H1 (cell line): ENCODE data around the gene RAB14. TPM values are rescaled to one million over a fixed set of nuclear protein-coding genes. Genes with fewer than 3 reads are reported as not detected.

Source experiments
- CTCF ChIA-PET: fragments of 300-600 bp; sonication (Branson Sonifier 250); formaldehyde crosslinking; loops from one replicate; lab custom pipeline; 2021; ENCODE audit not compliant: partially characterized antibody; lab: Charles Lee
- POLR2A ChIA-PET: fragments of 300-600 bp; sonication (Branson Sonifier 250); formaldehyde crosslinking; loops from one replicate; lab custom pipeline; 2021; ENCODE audit warnings: inconsistent platforms; ENCODE audit not compliant: partially characterized antibody; lab: Charles Lee
- DNase-seq, 2 experiments: peaks; one replicate each; pipeline versions ENCODE4 v3.0.0 to v3.0.0-alpha.2; 2010 to 2022; ENCODE audit warnings: low spot score in 2 of 2, low read depth in 1 of 2, mixed read lengths in 1 of 2
- FAIRE-seq: peaks from 2 replicates; lab custom pipeline; 2011; peaks lifted over from hg19 to GRCh38; lab: Jason Lieb, UNC
- H2AFZ ChIP-seq: 2 replicates; pipeline ENCODE4 v1.8.1; 2012; ENCODE audit warnings: low read length, inconsistent platforms
- H2AK5ac ChIP-seq: 2 replicates; pipeline ENCODE4 v1.6.1; 2013; ENCODE audit warnings: low read depth, low read length
- H2BK120ac ChIP-seq: replicated peaks from 2 replicates; pipeline ENCODE3; 2013; ENCODE audit warnings: low read depth, low read length, inconsistent platforms
- H2BK12ac ChIP-seq: 2 replicates; pipeline ENCODE4 v1.6.1; 2013; ENCODE audit warnings: low read depth, low read length
- H2BK15ac ChIP-seq: 2 replicates; pipeline ENCODE4 v1.6.1; 2013; ENCODE audit warnings: low read length
- H2BK20ac ChIP-seq: 2 replicates; pipeline ENCODE4 v1.6.1; 2013; ENCODE audit warnings: low read length
- H2BK5ac ChIP-seq: 2 replicates; pipeline ENCODE4 v1.6.1; 2013; ENCODE audit warnings: low read depth, low read length
- H3K14ac ChIP-seq: 2 replicates; pipeline ENCODE4 v1.6.1; 2013; ENCODE audit warnings: inconsistent platforms; ENCODE audit not compliant: insufficient read length
- H3K18ac ChIP-seq: 2 replicates; pipeline ENCODE4 v1.6.1; 2013; ENCODE audit warnings: low read length; ENCODE audit errors: extremely low read depth
- H3K23ac ChIP-seq: 2 replicates; pipeline ENCODE4 v1.6.1; 2013; ENCODE audit warnings: inconsistent platforms; ENCODE audit not compliant: insufficient read length
- H3K23me2 ChIP-seq: 2 replicates; pipeline ENCODE4 v1.6.1; 2013; ENCODE audit warnings: low read depth, low read length
- H3K27ac ChIP-seq: 2 replicates; pipeline ENCODE4 v1.6.1; 2011; ENCODE audit warnings: low read depth, low read length, inconsistent platforms
- H3K27me3 ChIP-seq, 4 experiments: replicated peaks in 1 of 4; 1 replicate in 1 of 4; 2 replicates in 3 of 4; pipeline versions ENCODE4 v1.6.1 to v1.8.1; 2011 to 2013; ENCODE audit warnings: low read length in 3 of 4, mild to moderate bottlenecking in 3 of 4, inconsistent platforms in 2 of 4, mixed read lengths in 2 of 4, moderate library complexity in 1 of 4; ENCODE audit not compliant: control insufficient read depth in 3 of 4, insufficient read depth in 3 of 4; ENCODE audit errors: extremely low read depth in 1 of 4
- H3K36me3 ChIP-seq, 4 experiments: 2 replicates each; pipeline versions ENCODE4 v1.6.1 to v1.8.1; 2011 to 2013; ENCODE audit warnings: mild to moderate bottlenecking in 4 of 4, low read length in 3 of 4, moderate library complexity in 2 of 4, control low read depth in 1 of 4, inconsistent platforms in 1 of 4; ENCODE audit not compliant: insufficient read depth in 4 of 4, control insufficient read depth in 2 of 4
- H3K4ac ChIP-seq: replicated peaks from 2 replicates; pipeline ENCODE3; 2013; ENCODE audit warnings: low read length, low read depth, mixed read lengths, inconsistent platforms; ENCODE audit not compliant: insufficient read length
- H3K4me1 ChIP-seq, 4 experiments: replicated peaks in 1 of 4; 1 replicate in 1 of 4; 2 replicates in 3 of 4; pipeline versions ENCODE4 v1.6.1 to v1.8.1; 2011 to 2013; ENCODE audit warnings: low read length in 3 of 4, inconsistent platforms in 2 of 4, mixed read lengths in 1 of 4; ENCODE audit not compliant: insufficient read depth in 4 of 4, control insufficient read depth in 3 of 4
- H3K4me2 ChIP-seq, 2 experiments: 2 replicates each; pipeline versions ENCODE4 v1.6.1 to v1.8.1; 2011 to 2013; ENCODE audit warnings: low read depth in 2 of 2, low read length in 2 of 2, control low read depth in 1 of 2, inconsistent platforms in 1 of 2, mild to moderate bottlenecking in 1 of 2; ENCODE audit not compliant: insufficient read depth in 1 of 2
- H3K4me3 ChIP-seq, 4 experiments: fragments of 200-600, 300-600 bp in 1 of 4; sonication (generic), shearing (Covaris generic), sonication (Bioruptor Twin) in 1 of 4; 2 replicates each; pipeline versions ENCODE4 v1.5.1 to v1.8.1; 2011 to 2016; ENCODE audit warnings: low read length in 4 of 4, low read depth in 3 of 4, control low read depth in 2 of 4, inconsistent platforms in 2 of 4, mild to moderate bottlenecking in 2 of 4, mixed read lengths in 1 of 4, moderate library complexity in 1 of 4; ENCODE audit not compliant: insufficient read depth in 2 of 4; ENCODE audit errors: extremely low read depth in 1 of 4
- H3K56ac ChIP-seq: replicated peaks from 2 replicates; pipeline ENCODE3; 2013; ENCODE audit warnings: low read depth, mild to moderate bottlenecking, mixed read lengths, low read length, inconsistent platforms; ENCODE audit not compliant: insufficient read length
- H3K79me1 ChIP-seq: 2 replicates; pipeline ENCODE4 v1.6.1; 2013; ENCODE audit warnings: low read depth, low read length, control low read depth
- H3K79me2 ChIP-seq, 2 experiments: 2 replicates each; pipeline versions ENCODE4 v1.6.1 to v1.8.1; 2012 to 2013; ENCODE audit warnings: low read length in 2 of 2, mild to moderate bottlenecking in 2 of 2, inconsistent platforms in 1 of 2; ENCODE audit not compliant: insufficient read depth in 2 of 2, control insufficient read depth in 1 of 2
- H3K9ac ChIP-seq, 4 experiments: replicated peaks in 1 of 4; 1 replicate in 1 of 4; 2 replicates in 3 of 4; pipeline versions ENCODE4 v1.6.1 to v1.8.1; 2011 to 2013; ENCODE audit warnings: low read depth in 3 of 4, low read length in 3 of 4, control low read depth in 2 of 4, mild to moderate bottlenecking in 2 of 4, moderate library complexity in 2 of 4, inconsistent platforms in 1 of 4; ENCODE audit errors: extremely low read depth in 1 of 4
- H3K9me3 ChIP-seq, 2 experiments: 2 replicates each; pipeline versions ENCODE4 v1.6.1 to v1.8.1; 2012 to 2013; ENCODE audit warnings: mild to moderate bottlenecking in 2 of 2, moderate library complexity in 2 of 2, control low read depth in 1 of 2, inconsistent platforms in 1 of 2, low read depth in 1 of 2, low read length in 1 of 2, mixed read lengths in 1 of 2; ENCODE audit not compliant: insufficient read depth in 2 of 2
- H4K20me1 ChIP-seq, 2 experiments: replicated peaks in 1 of 2; 2 replicates each; pipeline versions ENCODE3 to v1.8.1; 2011 to 2013; ENCODE audit warnings: inconsistent platforms in 2 of 2, low read length in 2 of 2, mild to moderate bottlenecking in 1 of 2; ENCODE audit not compliant: insufficient read depth in 2 of 2, control insufficient read depth in 1 of 2
- H4K5ac ChIP-seq: 2 replicates; pipeline ENCODE4 v1.6.1; 2013; ENCODE audit warnings: low read length, low read depth, mixed read lengths, inconsistent platforms; ENCODE audit not compliant: insufficient read length
- H4K8ac ChIP-seq: 2 replicates; pipeline ENCODE4 v1.8.0; 2013; ENCODE audit warnings: mild to moderate bottlenecking, moderate library complexity, low read length, inconsistent platforms; ENCODE audit not compliant: insufficient read depth; ENCODE audit errors: extremely low read depth
- H4K91ac ChIP-seq: replicated peaks from 2 replicates; pipeline ENCODE3; 2013; ENCODE audit warnings: low read length, mixed read lengths, inconsistent platforms; ENCODE audit not compliant: insufficient read length
- ASH2L ChIP-seq: fragments of 200-600, 300-600 bp; sonication (generic); IDR thresholded peaks from one replicate; pipeline ENCODE4 v1.7.1; 2017; ENCODE audit warnings: low read length
- BCL11A ChIP-seq, 2 experiments: IDR thresholded peaks; one replicate each; pipeline ENCODE4 v1.6.1; 2011; ENCODE audit warnings: low read depth in 2 of 2, low read length in 2 of 2, mild to moderate bottlenecking in 2 of 2
- KDM4A ChIP-seq: IDR thresholded peaks from one replicate; pipeline ENCODE4 v1.7.1; 2012; ENCODE audit warnings: low read depth, mild to moderate bottlenecking, moderate library complexity, low read length, inconsistent platforms; ENCODE audit not compliant: severe bottlenecking
- NANOG ChIP-seq: IDR thresholded peaks from 2 replicates; pipeline ENCODE4 v1.6.1; 2011; ENCODE audit warnings: low read length, low read depth, mild to moderate bottlenecking, inconsistent platforms; ENCODE audit not compliant: insufficient read depth, poor library complexity, severe bottlenecking
- NRF1 ChIP-seq: IDR thresholded peaks from 2 replicates; pipeline ENCODE4 v1.6.1; 2011; ENCODE audit warnings: mild to moderate bottlenecking, low read depth, low read length, improper control_type of control experiment
- RFX5 ChIP-seq: IDR thresholded peaks from 2 replicates; pipeline ENCODE4 v1.6.1; 2011; ENCODE audit warnings: low read depth, low read length, improper control_type of control experiment, borderline replicate concordance
- SIN3A ChIP-seq, 2 experiments: IDR thresholded peaks in 1 of 2; conservative IDR thresholded peaks in 1 of 2; 2 replicates each; pipeline ENCODE4 v1.6.1; 2011 to 2012; ENCODE audit warnings: low read length in 2 of 2, improper control_type of control experiment in 1 of 2, low read depth in 1 of 2, mild to moderate bottlenecking in 1 of 2
- SP1 ChIP-seq: IDR thresholded peaks from 2 replicates; pipeline ENCODE4 v1.6.1; 2011; ENCODE audit warnings: low read depth, low read length
- TBP ChIP-seq: IDR thresholded peaks from 2 replicates; pipeline ENCODE4 v1.6.1; 2011; ENCODE audit warnings: low read depth, low read length, improper control_type of control experiment
- WGBS, 2 experiments: shearing (Covaris generic) in 1 of 2; methylation state at CpG; one replicate each; pipeline versions ENCODE4 v1.1.6 to v1.1.7; 2013 to 2015; ENCODE audit warnings: low lambda C conversion rate in 2 of 2, mixed read lengths in 2 of 2, inconsistent platforms in 1 of 2, low coverage in 1 of 2, missing lambda C conversion rate in 1 of 2; ENCODE audit not compliant: insufficient replicate concordance in 2 of 2, insufficient coverage in 1 of 2, insufficient read length in 1 of 2; ENCODE audit errors: extremely low coverage in 1 of 2, missing lambda C conversion rate in 1 of 2; 5-methylcytosine and 5-hydroxymethylcytosine counted together
- polyA plus RNA-seq, 7 experiments: library from polyadenylated mRNA; depleted of rRNA in 3 of 7; stranded (reverse) in 5 of 7; unstranded in 2 of 7; fragments of >200 nt in 5 of 7; fragments of 200-250 nt in 2 of 7; gene quantifications; 1 replicate in 5 of 7; 2 replicates in 1 of 7; 4 replicates in 1 of 7; pipeline versions ENCODE4 v1.2.1 to v1.2.3, GENCODE V29; 2011 to 2013; ENCODE audit warnings: missing spikeins in 2 of 7, mixed read lengths in 2 of 7
- total RNA-seq: library from RNA; stranded (reverse); fragmentation: NEBNext Ultra II Directional; extraction: Animal tissue kit (Norgen Biotek cat#: 25700); gene quantifications from 2 replicates; pipeline ENCODE4 v1.2.1, GENCODE V29; 2021
- TF ChIP-seq, protein P1 (sequence below), 3 experiments: IDR thresholded peaks; 1 replicate in 2 of 3; 2 replicates in 1 of 3; pipeline versions ENCODE4 v1.5.1 to v1.6.1; 2011; ENCODE audit warnings: low read length in 3 of 3, mild to moderate bottlenecking in 3 of 3, inconsistent platforms in 2 of 3, low read depth in 1 of 3, moderate library complexity in 1 of 3; ENCODE audit not compliant: insufficient read depth in 1 of 3; ENCODE audit errors: control extremely low read depth in 1 of 3

The RAB14 gene
- total and polyA plus RNA-seq, 2 of the 8 experiments (the other 6 are each of a cell fraction or from before 2014, with no cell fraction given), result 9.1 to 44.8 TPM

DNA sequence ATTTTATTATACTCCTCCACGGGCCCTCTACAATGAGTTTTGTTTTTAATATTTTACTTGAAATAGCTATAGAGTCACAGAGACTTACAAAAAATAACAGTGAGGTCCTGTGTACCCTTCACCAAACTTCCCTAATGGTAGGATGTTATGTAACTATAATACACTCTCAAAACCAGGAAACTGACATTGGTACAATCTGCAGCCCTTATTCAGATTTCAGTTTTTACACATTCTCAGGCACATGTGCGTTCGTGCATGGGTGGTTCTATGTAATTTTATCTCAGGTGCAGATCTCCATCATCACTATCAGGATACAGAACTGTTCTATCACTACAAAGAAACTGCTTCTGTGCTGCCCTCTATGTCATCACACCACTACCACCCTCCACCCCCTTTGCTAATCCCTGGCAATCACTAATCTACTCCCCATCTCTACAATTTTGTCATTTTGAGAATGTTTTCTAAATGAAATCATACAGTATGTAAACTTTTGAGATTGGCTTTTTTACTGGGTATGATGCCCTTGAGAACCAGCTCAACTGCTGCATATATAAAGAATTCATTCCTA lies 16.4 kb downstream of the RAB14 start:
- peaks cover 0 to 24% (median 4%) of the 10 kb centered on the region in 4 experiments; a peak in 4 of 8 replicates for H3K36me3 ChIP-seq
- TF ChIP-seq KDM4A, result no peak
- no peak for TF ChIP-seq RFX5
- no peak for TF ChIP-seq SP1
- TF ChIP-seq SIN3A (conservative IDR thresholded peaks at IDR 0.05 in 1 of 2, IDR thresholded peaks at IDR 0.05 in 1 of 2; ENCODE audit: low read depth in 1 of 2, low read length in 2 of 2), result no peak
- no peak for TF ChIP-seq NRF1
- TF ChIP-seq NANOG, result no peak
- TF ChIP-seq ASH2L, result no peak
- no peak for TF ChIP-seq TBP
- no peak for TF ChIP-seq BCL11A (IDR thresholded peaks at IDR 0.05; ENCODE audit: low read depth in 2 of 2, low read length in 2 of 2)
- TF ChIP-seq, protein P1, sequence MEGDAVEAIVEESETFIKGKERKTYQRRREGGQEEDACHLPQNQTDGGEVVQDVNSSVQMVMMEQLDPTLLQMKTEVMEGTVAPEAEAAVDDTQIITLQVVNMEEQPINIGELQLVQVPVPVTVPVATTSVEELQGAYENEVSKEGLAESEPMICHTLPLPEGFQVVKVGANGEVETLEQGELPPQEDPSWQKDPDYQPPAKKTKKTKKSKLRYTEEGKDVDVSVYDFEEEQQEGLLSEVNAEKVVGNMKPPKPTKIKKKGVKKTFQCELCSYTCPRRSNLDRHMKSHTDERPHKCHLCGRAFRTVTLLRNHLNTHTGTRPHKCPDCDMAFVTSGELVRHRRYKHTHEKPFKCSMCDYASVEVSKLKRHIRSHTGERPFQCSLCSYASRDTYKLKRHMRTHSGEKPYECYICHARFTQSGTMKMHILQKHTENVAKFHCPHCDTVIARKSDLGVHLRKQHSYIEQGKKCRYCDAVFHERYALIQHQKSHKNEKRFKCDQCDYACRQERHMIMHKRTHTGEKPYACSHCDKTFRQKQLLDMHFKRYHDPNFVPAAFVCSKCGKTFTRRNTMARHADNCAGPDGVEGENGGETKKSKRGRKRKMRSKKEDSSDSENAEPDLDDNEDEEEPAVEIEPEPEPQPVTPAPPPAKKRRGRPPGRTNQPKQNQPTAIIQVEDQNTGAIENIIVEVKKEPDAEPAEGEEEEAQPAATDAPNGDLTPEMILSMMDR (IDR thresholded peaks at IDR 0.05; ENCODE audit: control extremely low read depth in 1 of 3, insufficient read depth in 1 of 3, low read depth in 1 of 3, low read length in 3 of 3), result no peak

More for the DNA sequence above, 16.4 kb downstream of the RAB14 start:
- Histone ChIP-seq H3K4me3 (no peak overlapping the region), H3K4ac (no peak overlapping the region), H2AK5ac (no peak overlapping the region), H2BK120ac (no peak overlapping the region), H2BK15ac (no peak overlapping the region), H4K91ac (no peak overlapping the region), H4K8ac (no peak overlapping the region), H3K9ac (no peak overlapping the region), H3K23ac (no peak overlapping the region), H3K4me2 (no peak overlapping the region), H3K4me1 (no peaks in the 10 kb centered on the region), H3K79me1 (no peaks in the 10 kb centered on the region), H3K56ac (no peak overlapping the region), H3K79me2 (peaks cover 0 to 16% of the 10 kb centered on the region in 2 experiments; a peak in 2 of 4 replicates), H2BK20ac (no peak overlapping the region), H2AFZ (no peak overlapping the region), H2BK5ac (no peak overlapping the region), H4K5ac (no peak overlapping the region), H3K23me2 (no peaks in the 10 kb centered on the region), H3K27me3 (no peaks in the 10 kb centered on the region), H3K18ac (no peak overlapping the region), H3K14ac (no peak overlapping the region), H3K9me3 (no peaks in the 10 kb centered on the region), H2BK12ac (no peak overlapping the region), H4K20me1 (peaks cover 0 to 3% of the 10 kb centered on the region in 2 experiments), H3K27ac (no peak overlapping the region)
- POLR2A ChIA-PET, result interaction anchor here (1.3 kb wide), 1 partner anchor 16 kb away, joined by 3 read pairs; no protein-coding TSS in a partner anchor
- DNase-seq, result no peak
- FAIRE-seq, result no peak
- 93% methylated on average over 3 of the region's 3 CpGs; no CpG with 5 or more reads in 1 of the 2 experiments for WGBS, 2 experiments
- CTCF ChIA-PET, result interaction anchor here (0.7 to 1.6 kb wide), 6 partner anchors 14 to 455 kb away, joined by 3 to 8 read pairs (median 4); no protein-coding TSS in a partner anchor
